ENCODE measurements around the gene UQCC5. TPM values are rescaled to one million over a fixed set of nuclear protein-coding genes. Genes with fewer than 3 reads are reported as not detected.

Gene UQCC5
- total RNA-seq, 1 donor from 2014 or later, result 0.79 TPM

GRCh38 chr3:52539010-52539653 is 2.7 kb downstream of the UQCC5 start:
- Histone ChIP-seq H3K27me3 (ENCODE audit: control insufficient read depth, insufficient read depth, low read length) (no peaks in the 10 kb centered on the region), H3K36me3 (ENCODE audit: control insufficient read depth, insufficient read depth, low read length) (peaks cover 5% of the 10 kb centered on the region), H3K4me3 (ENCODE audit: low read depth, low read length) (no peak overlapping the region)
- no peak for TF ChIP-seq CTCF (IDR thresholded peaks at IDR 0.05; ENCODE audit: insufficient read depth, low read length, severe bottlenecking)
- no peak for DNase-seq (ENCODE audit: low read depth)
- FAIRE-seq, result no peak

GRCh38 chr3:52541050-52541449 is 4.6 kb downstream of the UQCC5 start:
- H3K36me3 ChIP-seq (ENCODE audit: control insufficient read depth, insufficient read depth, low read length), result peaks cover 6% of the 10 kb centered on the region

GRCh38 chr3:52544937-52545336 is 8.5 kb downstream of the UQCC5 start:
- DNase-seq (ENCODE audit: low read depth) (no peak), FAIRE-seq (no peak)
- Histone ChIP-seq H3K36me3 (ENCODE audit: control insufficient read depth, insufficient read depth, low read length) (peaks cover 9% of the 10 kb centered on the region), H3K4me3 (ENCODE audit: low read depth, low read length) (no peak overlapping the region), H3K27me3 (ENCODE audit: control insufficient read depth, insufficient read depth, low read length) (no peaks in the 10 kb centered on the region)
- TF ChIP-seq CTCF (IDR thresholded peaks at IDR 0.05; ENCODE audit: insufficient read depth, low read length, severe bottlenecking), result no peak

More at GRCh38 chr3:52541050-52541449, 4.6 kb downstream of the UQCC5 start:
- no peak for DNase-seq (ENCODE audit: low read depth)
- FAIRE-seq, result no peak
- Histone ChIP-seq H3K4me3 (ENCODE audit: low read depth, low read length) (no peak overlapping the region), H3K27me3 (ENCODE audit: control insufficient read depth, insufficient read depth, low read length) (no peaks in the 10 kb centered on the region)
- no peak for TF ChIP-seq CTCF (IDR thresholded peaks at IDR 0.05; ENCODE audit: insufficient read depth, low read length, severe bottlenecking)

GRCh38 chr3:52546111-52546901 is 9.9 kb downstream of the UQCC5 start:
- FAIRE-seq, result no peak
- no peak overlapping the region for H3K4me3 ChIP-seq (ENCODE audit: low read depth, low read length)
- DNase-seq (ENCODE audit: low read depth), result no peak
- no peaks in the 10 kb centered on the region for H3K27me3 ChIP-seq (ENCODE audit: control insufficient read depth, insufficient read depth, low read length)
- H3K36me3 ChIP-seq (ENCODE audit: control insufficient read depth, insufficient read depth, low read length), result peaks cover 9% of the 10 kb centered on the region
- TF ChIP-seq CTCF (IDR thresholded peaks at IDR 0.05; ENCODE audit: insufficient read depth, low read length, severe bottlenecking), result no peak

GRCh38 chr3:52547143-52547542 is 10.7 kb downstream of the UQCC5 start:
- DNase-seq (ENCODE audit: low read depth) (no peak), FAIRE-seq (peak; percentile 75)
- Histone ChIP-seq H3K27me3 (ENCODE audit: control insufficient read depth, insufficient read depth, low read length) (no peaks in the 10 kb centered on the region), H3K36me3 (ENCODE audit: control insufficient read depth, insufficient read depth, low read length) (peaks cover 7% of the 10 kb centered on the region), H3K4me3 (ENCODE audit: low read depth, low read length) (no peak overlapping the region)
- no peak for TF ChIP-seq CTCF (IDR thresholded peaks at IDR 0.05; ENCODE audit: insufficient read depth, low read length, severe bottlenecking)
